SK-N-SH treated with all-trans-retinoic acid at 6 μM for 48 hours (cell line): ENCODE data around the gene TUBA4A.

Experiments
- ATAC-seq: fragments of 200-7000 bp; cut with Tn5 transposase; 3 replicates; pipeline ENCODE4 v1.9.1; 2020; ENCODE audit warnings: mild to moderate bottlenecking, moderate library complexity
- ARNTL ChIP-seq: fragments of 450-650 bp; formaldehyde crosslinking; IDR thresholded peaks from 2 replicates; pipeline ENCODE4 v1.5.0; 2020; ENCODE audit warnings: low read depth, mild to moderate bottlenecking, moderate library complexity, borderline replicate concordance
- BACH2 ChIP-seq: fragments of 250-450 bp; sonication (Bioruptor Pico); IDR thresholded peaks from 2 replicates; pipeline ENCODE4 v1.9.0; 2021; ENCODE audit warnings: mild to moderate bottlenecking, borderline replicate concordance
- CSDC2 ChIP-seq: fragments of 250-450 bp; sonication (Bioruptor Pico); IDR thresholded peaks from 2 replicates; pipeline ENCODE4 v1.5.0; 2020; ENCODE audit warnings: mild to moderate bottlenecking, moderate library complexity
- ESRRG ChIP-seq: fragments of 250-450 bp; sonication (Bioruptor Pico); IDR thresholded peaks from 2 replicates; pipeline ENCODE4 v1.6.1; 2021; ENCODE audit warnings: mild to moderate bottlenecking
- GLIS3 ChIP-seq: fragments of 250-450 bp; sonication (Bioruptor Pico); IDR thresholded peaks from 2 replicates; pipeline ENCODE4 v1.5.0; 2020; ENCODE audit warnings: mild to moderate bottlenecking, moderate library complexity
- ISL1 ChIP-seq: fragments of 250-450 bp; sonication (Bioruptor Pico); IDR thresholded peaks from 2 replicates; pipeline ENCODE4 v2.1.2; 2022; ENCODE audit warnings: mild to moderate bottlenecking, moderate library complexity
- OSR1 ChIP-seq: fragments of 250-450 bp; sonication (Bioruptor Pico); IDR thresholded peaks from 2 replicates; pipeline ENCODE4 v1.8.0; 2022; ENCODE audit warnings: moderate library complexity, mild to moderate bottlenecking, inconsistent platforms
- PPARA ChIP-seq: fragments of 250-450 bp; sonication (Bioruptor Pico); IDR thresholded peaks from 2 replicates; pipeline ENCODE4 v1.5.0; 2020; ENCODE audit warnings: mild to moderate bottlenecking, borderline replicate concordance
- RARB ChIP-seq: fragments of 250-450 bp; sonication (Bioruptor Pico); IDR thresholded peaks from 2 replicates; pipeline ENCODE4 v1.8.0; 2021; ENCODE audit warnings: mild to moderate bottlenecking, moderate library complexity
- SNAI2 ChIP-seq: fragments of 250-450 bp; sonication (Bioruptor Pico); IDR thresholded peaks from 2 replicates; pipeline ENCODE4 v1.5.0; 2020; ENCODE audit warnings: mild to moderate bottlenecking, moderate library complexity
- TCF4 ChIP-seq: fragments of 250-450 bp; sonication (Bioruptor Pico); IDR thresholded peaks from 2 replicates; pipeline ENCODE4 v1.8.0; 2021; ENCODE audit warnings: mild to moderate bottlenecking, moderate library complexity, borderline replicate concordance
- TOX ChIP-seq: fragments of 250-450 bp; sonication (Bioruptor Pico); IDR thresholded peaks from 2 replicates; pipeline ENCODE4 v1.8.0; 2021; ENCODE audit warnings: mild to moderate bottlenecking, moderate library complexity, borderline replicate concordance
- ZC3H10 ChIP-seq: fragments of 250-450 bp; sonication (Bioruptor Pico); IDR thresholded peaks from 2 replicates; pipeline ENCODE4 v1.5.1; 2021; ENCODE audit warnings: mild to moderate bottlenecking, moderate library complexity
- ZFP3 ChIP-seq: fragments of 250-450 bp; sonication (Bioruptor Pico); IDR thresholded peaks from 2 replicates; pipeline ENCODE4 v1.5.0; 2020; ENCODE audit warnings: mild to moderate bottlenecking, moderate library complexity
- ZFP30 ChIP-seq: fragments of 450-650 bp; formaldehyde crosslinking; IDR thresholded peaks from 2 replicates; pipeline ENCODE4 v1.5.0; 2022; ENCODE audit warnings: mild to moderate bottlenecking, moderate library complexity
- ZNF565 ChIP-seq: fragments of 450-650 bp; formaldehyde crosslinking; conservative IDR thresholded peaks from 2 replicates; pipeline ENCODE4 v1.5.0; 2020; ENCODE audit warnings: low read depth, mild to moderate bottlenecking, moderate library complexity
- ZNF70 ChIP-seq: fragments of 450-650 bp; formaldehyde crosslinking; IDR thresholded peaks from 2 replicates; pipeline ENCODE4 v1.5.0; 2020; ENCODE audit warnings: mild to moderate bottlenecking, moderate library complexity
- ZNF8 ChIP-seq: fragments of 450-650 bp; formaldehyde crosslinking; IDR thresholded peaks from 2 replicates; pipeline ENCODE4 v1.5.0; 2020; ENCODE audit warnings: mild to moderate bottlenecking, moderate library complexity
- TF ChIP-seq, protein P1 (sequence below): fragments of 250-450 bp; sonication (Bioruptor Pico); IDR thresholded peaks from 2 replicates; pipeline ENCODE4 v1.5.1; 2020; ENCODE audit warnings: low read depth, mild to moderate bottlenecking, moderate library complexity
- TF ChIP-seq, protein P2 (sequence below): fragments of 250-450 bp; sonication (Bioruptor Pico); IDR thresholded peaks from 2 replicates; pipeline ENCODE4 v1.8.0; 2021; ENCODE audit warnings: low read depth, mild to moderate bottlenecking, moderate library complexity, borderline replicate concordance
- TF ChIP-seq, protein P3 (sequence below): fragments of 250-450 bp; sonication (Bioruptor Pico); IDR thresholded peaks from 2 replicates; pipeline ENCODE4 v1.5.0; 2020; ENCODE audit warnings: mild to moderate bottlenecking, moderate library complexity

TUBA4A gene

DNA sequence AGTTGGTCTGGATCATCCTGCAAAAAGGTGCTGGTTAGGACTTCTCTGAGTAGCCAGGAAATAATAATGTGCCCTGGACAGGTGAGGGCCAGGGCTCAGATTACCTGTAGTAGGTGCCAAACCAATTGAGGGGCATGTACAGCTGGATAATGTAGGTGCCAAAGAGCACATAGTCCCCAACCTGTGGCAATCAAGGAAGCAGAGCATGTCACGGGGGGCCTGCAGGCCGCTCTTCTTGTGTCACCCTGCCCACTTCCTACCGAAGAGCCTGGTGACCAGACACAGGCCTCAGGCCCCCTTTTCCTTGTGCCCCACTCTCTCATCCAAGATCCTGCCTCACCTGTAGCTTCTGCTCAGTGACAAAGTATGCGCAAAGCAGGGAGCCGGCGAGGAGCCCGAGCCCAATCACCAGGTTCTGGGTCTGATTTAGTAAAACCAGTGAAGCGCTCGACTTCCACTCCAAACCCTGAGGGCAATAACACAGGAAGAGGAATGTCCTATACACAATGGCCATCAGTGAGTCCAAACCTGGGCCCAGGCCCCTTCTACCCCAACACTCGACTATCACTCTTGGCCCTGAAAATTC, 40.1 kb downstream of the TUBA4A start (continued):
- no peak for TF ChIP-seq TCF4 (CRISPR knock-in tag)
- no peak for TF ChIP-seq RARB (CRISPR knock-in tag)
- no peak for TF ChIP-seq TOX (CRISPR knock-in tag)
- TF ChIP-seq, protein P1, sequence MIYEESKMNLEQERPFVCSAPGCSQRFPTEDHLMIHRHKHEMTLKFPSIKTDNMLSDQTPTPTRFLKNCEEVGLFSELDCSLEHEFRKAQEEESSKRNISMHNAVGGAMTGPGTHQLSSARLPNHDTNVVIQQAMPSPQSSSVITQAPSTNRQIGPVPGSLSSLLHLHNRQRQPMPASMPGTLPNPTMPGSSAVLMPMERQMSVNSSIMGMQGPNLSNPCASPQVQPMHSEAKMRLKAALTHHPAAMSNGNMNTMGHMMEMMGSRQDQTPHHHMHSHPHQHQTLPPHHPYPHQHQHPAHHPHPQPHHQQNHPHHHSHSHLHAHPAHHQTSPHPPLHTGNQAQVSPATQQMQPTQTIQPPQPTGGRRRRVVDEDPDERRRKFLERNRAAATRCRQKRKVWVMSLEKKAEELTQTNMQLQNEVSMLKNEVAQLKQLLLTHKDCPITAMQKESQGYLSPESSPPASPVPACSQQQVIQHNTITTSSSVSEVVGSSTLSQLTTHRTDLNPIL (CRISPR knock-in tag), result no peak
- TF ChIP-seq OSR1, result no peak
- TF ChIP-seq GLIS3, result no peak
- no peak for TF ChIP-seq ZNF8 (CRISPR knock-in tag)
- no peak for TF ChIP-seq ISL1 (CRISPR knock-in tag)

DNA sequence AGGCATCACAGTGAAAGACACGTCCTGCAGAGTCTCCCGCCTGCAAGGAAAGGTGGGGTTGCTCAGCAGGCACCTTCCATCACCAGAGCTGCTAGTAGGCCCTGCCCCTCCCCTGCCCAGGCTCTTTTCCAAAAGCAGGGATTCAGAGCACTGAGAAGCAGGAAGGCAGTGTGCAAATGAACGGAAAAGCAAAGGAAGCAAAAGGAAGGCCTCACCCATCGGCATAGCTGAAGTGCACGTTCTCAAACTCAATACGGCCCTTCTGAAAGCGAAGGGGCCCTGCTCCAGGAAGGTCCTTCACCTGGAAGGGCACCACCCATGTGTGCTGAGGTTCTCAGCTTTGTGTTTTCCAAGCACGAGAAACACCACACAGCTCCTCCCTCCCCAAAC, 40.7 kb downstream of the TUBA4A start:
- no peak for ATAC-seq
- TF ChIP-seq ZNF70 (no peak), ARNTL (CRISPR knock-in tag) (no peak), TOX (CRISPR knock-in tag) (no peak), ZFP3 (CRISPR knock-in tag) (no peak), ZNF565 (CRISPR knock-in tag) (no peak), TCF4 (CRISPR knock-in tag) (no peak), OSR1 (no peak), GLIS3 (no peak), ISL1 (CRISPR knock-in tag) (no peak), ZC3H10 (CRISPR knock-in tag) (no peak), ZFP30 (CRISPR knock-in tag) (no peak)
- TF ChIP-seq, protein P2, sequence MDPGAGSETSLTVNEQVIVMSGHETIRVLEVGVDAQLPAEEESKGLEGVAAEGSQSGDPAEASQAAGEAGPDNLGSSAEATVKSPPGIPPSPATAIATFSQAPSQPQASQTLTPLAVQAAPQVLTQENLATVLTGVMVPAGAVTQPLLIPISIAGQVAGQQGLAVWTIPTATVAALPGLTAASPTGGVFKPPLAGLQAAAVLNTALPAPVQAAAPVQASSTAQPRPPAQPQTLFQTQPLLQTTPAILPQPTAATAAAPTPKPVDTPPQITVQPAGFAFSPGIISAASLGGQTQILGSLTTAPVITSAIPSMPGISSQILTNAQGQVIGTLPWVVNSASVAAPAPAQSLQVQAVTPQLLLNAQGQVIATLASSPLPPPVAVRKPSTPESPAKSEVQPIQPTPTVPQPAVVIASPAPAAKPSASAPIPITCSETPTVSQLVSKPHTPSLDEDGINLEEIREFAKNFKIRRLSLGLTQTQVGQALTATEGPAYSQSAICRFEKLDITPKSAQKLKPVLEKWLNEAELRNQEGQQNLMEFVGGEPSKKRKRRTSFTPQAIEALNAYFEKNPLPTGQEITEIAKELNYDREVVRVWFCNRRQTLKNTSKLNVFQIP (CRISPR knock-in tag), result no peak
- TF ChIP-seq, protein P3, sequence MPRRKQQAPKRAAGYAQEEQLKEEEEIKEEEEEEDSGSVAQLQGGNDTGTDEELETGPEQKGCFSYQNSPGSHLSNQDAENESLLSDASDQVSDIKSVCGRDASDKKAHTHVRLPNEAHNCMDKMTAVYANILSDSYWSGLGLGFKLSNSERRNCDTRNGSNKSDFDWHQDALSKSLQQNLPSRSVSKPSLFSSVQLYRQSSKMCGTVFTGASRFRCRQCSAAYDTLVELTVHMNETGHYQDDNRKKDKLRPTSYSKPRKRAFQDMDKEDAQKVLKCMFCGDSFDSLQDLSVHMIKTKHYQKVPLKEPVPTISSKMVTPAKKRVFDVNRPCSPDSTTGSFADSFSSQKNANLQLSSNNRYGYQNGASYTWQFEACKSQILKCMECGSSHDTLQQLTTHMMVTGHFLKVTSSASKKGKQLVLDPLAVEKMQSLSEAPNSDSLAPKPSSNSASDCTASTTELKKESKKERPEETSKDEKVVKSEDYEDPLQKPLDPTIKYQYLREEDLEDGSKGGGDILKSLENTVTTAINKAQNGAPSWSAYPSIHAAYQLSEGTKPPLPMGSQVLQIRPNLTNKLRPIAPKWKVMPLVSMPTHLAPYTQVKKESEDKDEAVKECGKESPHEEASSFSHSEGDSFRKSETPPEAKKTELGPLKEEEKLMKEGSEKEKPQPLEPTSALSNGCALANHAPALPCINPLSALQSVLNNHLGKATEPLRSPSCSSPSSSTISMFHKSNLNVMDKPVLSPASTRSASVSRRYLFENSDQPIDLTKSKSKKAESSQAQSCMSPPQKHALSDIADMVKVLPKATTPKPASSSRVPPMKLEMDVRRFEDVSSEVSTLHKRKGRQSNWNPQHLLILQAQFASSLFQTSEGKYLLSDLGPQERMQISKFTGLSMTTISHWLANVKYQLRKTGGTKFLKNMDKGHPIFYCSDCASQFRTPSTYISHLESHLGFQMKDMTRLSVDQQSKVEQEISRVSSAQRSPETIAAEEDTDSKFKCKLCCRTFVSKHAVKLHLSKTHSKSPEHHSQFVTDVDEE, result no peak

DNA sequence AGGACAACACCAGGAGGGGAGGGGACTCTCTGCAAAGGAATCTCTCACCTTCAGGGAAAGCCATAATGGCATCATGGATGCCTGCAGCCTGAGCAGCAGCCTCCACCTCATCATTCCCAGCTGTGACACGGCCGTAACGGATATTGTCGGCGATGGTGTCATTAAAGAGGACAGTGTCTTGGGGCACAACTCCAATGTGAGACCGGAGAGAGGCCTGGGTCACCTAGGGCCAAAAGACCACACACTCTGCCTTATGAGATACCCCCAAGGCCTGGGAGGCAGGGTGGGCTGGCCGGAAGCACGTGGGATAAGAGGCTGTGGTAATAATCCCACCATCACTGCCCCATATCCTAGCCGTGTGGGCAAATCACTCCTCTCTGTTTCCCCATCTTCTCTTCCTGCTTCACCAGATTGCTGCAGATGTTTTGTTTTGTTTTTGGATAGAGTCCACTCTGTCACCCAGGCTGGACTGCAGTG, 42.8 kb downstream of the TUBA4A start:
- TF ChIP-seq, protein P2 (CRISPR knock-in tag), result no peak
- TF ChIP-seq, protein P3, result no peak
- TF ChIP-seq TOX (CRISPR knock-in tag) (no peak), ZC3H10 (CRISPR knock-in tag) (no peak), GLIS3 (no peak), ESRRG (CRISPR knock-in tag) (no peak), RARB (CRISPR knock-in tag) (no peak), ZNF565 (CRISPR knock-in tag) (no peak), BACH2 (CRISPR knock-in tag) (no peak), SNAI2 (CRISPR knock-in tag) (no peak), PPARA (no peak), OSR1 (no peak), ZNF70 (no peak), ZNF8 (CRISPR knock-in tag) (no peak), ISL1 (CRISPR knock-in tag) (no peak), TCF4 (CRISPR knock-in tag) (no peak), CSDC2 (CRISPR knock-in tag) (no peak)
- TF ChIP-seq, protein P1 (CRISPR knock-in tag), result no peak

More for the DNA sequence above, 42.8 kb downstream of the TUBA4A start:
- no peak for ATAC-seq
